ENCODE results near the gene LAGE3.

LAGE3 gene

DNA sequence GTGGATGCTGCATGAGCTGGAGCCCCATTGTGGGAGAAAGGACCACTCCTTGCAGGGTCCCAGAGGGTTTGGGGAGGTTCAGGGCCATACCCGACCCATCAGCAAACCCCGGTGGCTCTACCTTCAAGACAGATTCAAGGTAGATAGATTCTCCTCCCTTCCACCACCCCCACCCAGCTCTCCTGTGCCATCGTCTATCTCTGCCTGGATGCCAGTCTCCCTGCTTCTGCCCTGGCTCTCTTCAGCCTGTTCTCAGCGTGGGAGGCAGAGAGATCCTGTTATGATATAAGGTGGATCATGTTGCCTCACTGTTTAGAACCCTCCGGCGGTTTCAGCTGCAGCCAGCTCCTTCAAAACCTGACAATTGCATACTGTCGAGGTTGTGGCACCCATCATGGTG lies 5.4 kb downstream of the LAGE3 start:
- no peak for DNase-seq

DNA sequence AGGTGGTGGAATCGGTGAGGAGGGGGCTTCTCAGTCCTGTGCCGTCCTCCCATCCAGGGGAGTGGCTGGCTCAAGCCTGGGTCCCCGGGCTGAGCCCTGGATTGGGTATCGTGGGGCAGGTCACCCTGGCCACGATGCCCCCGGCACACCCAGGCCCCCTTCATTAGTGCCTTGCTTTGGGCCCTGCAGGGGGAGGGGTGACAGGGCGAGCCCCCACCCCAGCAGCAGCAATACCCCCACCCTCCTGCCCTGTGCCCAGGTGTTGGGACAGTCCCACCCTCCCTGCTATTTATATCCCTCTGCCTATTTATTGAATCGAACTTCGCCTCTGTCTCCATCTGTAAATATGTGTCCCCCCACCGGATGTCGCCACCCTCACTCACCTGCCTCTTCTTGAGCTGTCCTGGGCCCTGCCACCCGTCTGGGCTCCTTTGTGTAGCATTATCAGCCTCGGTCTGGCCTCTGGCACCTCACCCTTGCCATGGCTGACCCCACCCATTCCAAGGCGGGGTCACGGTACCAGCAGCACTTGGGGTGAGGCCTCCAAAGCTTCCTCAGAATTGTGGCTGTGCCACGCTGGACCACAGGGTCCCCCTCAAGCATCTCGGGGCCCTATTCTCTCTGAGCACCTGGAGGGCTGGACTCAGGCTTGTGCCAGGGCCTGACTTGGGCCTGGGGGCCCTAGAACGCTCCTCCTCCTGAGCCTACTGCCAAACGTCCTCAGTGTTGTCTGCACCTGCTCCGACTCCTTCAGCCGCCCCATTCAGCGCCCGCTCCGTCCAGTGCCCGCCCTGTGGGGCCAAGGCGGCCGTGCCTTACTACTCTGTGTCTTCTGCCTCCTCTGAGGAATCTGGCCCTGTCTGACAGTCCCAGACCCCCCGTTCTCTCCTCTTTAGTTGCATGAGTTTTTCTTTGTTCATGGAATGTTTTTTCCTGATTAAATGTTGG lies 6.1 kb downstream of the LAGE3 start:
- no peak for DNase-seq

- no peak for DNase-seq
Observed at GRCh38 chrX:154471839-154472684, 7.0 kb downstream of the LAGE3 start.

GRCh38 chrX:154470914-154471568 lies 8.0 kb downstream of the LAGE3 start:
- no peak for DNase-seq

GRCh38 chrX:154470434-154470833 lies 8.6 kb downstream of the LAGE3 start:
- DNase-seq, result no peak

DNA sequence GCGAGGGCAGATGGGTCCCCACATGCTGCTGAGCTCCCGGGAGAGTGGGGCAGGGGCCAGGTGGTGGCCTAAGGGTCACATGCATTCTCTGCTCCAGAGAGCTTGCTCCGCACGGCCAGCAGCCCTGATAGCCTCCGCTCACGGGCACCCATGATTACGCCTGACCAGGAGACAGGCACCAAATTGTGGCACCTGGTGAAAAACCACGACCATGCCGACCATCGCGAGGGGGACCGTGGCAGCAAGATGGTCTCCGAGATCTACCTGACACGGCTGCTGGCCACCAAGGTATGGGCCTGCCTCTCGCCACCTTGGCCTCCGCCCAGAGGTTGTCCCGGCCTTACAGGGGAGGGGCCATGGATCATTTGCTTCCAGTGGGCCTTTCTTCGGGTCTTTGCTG lies 9.2 kb downstream of the LAGE3 start:
- DNase-seq, result no peak

GRCh38 chrX:154469114-154469513 lies 10.0 kb downstream of the LAGE3 start:
- DNase-seq, result no peak

- no peak for DNase-seq
Observed at GRCh38 chrX:154468217-154468616, 10.9 kb downstream of the LAGE3 start.

DNA sequence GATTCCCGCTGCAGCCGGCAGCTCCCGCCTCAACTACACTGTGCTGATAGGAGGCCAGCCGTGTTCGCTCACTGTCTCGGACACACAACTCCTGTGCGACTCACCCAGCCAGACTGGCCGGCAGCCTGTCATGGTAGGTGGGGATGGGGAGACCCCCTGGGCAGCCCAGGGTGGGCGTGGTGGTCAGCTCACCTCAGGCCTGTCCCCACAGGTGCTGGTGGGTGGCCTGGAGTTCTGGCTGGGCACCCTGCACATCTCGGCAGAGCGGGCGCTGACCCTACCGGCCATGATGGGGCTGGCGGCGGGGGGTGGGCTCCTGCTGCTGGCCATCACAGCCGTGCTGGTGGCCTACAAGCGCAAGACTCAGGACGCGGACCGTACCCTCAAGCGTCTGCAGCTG lies 11.5 kb downstream of the LAGE3 start:
- no peak for DNase-seq

DNA sequence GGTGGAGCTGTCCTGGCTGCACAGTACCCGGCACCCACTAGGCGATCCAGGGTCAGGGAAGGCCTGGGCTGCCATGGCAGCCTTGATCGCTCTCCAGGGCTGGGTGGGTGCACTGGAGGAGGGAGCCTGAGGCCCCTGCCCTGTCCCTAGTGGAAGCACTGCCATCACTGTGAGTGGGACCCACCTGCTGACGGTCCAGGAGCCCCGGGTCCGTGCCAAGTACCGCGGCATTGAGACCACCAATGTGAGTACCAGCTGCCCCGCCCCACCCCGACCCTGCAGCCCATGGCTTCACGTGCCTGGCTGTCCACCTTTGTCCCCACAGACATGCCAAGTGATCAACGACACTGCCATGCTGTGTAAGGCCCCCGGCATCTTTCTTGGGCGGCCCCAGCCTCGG lies 12.2 kb downstream of the LAGE3 start:
- DNase-seq, result no peak

DNA sequence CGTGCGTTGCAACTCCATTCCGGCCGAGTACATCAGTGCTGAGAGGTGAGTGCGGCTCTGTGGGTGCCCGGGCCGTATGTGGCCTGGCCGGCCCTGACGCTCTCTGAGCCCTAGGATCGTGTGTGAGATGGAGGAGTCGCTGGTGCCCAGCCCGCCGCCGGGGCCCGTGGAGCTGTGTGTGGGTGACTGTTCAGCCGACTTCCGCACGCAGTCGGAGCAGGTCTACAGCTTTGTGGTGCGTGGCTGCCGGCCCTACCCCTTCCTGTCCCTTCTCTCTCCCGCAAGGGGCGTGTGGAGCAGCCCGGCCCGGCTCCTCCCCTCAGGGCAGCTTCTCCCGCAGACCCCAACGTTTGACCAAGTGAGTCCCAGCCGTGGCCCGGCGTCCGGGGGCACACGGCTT lies 13.0 kb downstream of the LAGE3 start:
- no peak for DNase-seq

GRCh38 chrX:154465601-154466000 lies 13.5 kb downstream of the LAGE3 start:
- DNase-seq, result no peak

DNA sequence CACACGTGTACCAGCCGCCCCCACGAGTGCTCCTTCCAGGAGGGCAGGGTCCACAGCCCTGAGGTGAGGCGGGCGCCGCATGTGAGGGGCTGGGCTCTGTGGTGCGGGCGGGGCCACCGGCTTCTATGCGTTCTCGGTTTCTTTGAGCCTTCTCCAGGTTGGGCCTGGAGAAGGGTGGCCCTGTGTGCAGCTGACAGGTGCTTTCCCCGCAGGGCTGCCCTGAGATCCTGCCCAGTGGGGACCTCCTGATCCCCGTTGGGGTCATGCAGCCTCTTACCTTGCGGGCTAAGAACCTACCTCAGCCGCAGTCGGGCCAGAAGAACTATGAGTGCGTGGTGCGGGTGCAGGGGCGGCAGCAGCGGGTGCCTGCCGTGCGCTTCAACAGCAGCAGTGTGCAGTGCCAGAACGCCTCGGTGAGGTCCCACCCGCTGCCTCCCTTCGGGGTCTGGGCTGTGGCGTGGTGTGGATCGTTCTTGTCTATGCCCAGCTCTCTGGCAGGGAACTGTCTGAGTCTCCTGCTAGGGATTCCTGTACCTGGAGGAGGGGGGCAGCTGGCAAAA lies 14.2 kb downstream of the LAGE3 start:
- no peak for DNase-seq

DNA sequence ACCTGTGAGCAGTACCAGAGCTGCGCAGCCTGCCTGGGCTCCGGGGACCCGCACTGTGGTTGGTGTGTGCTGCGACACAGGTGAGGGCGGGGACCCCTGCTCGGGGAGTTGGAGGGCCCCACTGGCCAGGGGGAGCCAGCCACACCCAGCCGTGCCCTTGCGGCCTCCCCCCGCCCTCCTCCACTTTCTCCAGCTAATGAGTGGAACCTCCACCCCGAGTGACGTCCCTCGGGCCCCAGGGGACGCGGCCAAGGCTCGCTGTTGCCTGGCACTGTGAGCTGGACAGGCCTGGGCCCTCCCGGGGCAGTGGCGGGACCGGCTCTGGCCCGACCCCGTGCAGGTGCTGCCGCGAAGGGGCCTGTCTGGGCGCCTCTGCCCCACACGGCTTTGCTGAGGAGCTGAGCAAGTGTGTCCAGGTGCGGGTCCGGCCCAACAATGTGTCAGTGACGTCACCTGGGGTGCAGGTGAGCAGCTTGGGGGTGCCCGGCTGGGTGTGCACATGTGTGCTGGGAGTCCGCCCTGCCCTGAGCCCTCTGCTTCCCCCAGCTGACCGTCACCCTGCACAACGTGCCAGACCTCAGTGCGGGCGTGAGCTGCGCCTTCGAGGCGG lies 15.4 kb downstream of the LAGE3 start:
- DNase-seq, result no peak

- DNase-seq, result no peak
Observed at GRCh38 chrX:154462396-154462795, 16.7 kb downstream of the LAGE3 start.

DNA sequence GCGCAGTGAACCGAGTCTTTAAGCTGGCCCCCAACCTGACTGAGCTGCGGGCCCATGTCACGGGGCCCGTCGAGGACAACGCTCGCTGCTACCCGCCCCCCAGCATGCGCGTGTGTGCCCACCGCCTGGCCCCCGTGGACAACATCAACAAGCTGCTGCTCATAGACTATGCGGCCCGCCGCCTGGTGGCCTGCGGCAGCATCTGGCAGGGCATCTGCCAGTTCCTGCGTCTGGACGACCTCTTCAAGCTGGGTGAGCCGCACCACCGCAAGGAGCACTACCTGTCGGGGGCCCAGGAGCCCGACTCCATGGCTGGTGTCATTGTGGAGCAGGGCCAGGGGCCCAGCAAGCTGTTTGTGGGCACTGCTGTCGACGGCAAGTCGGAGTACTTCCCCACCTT lies 18.8 kb downstream of the LAGE3 start:
- DNase-seq, result no peak

- no peak for DNase-seq
Observed at GRCh38 chrX:154459832-154460231, 19.2 kb downstream of the LAGE3 start.

DNA sequence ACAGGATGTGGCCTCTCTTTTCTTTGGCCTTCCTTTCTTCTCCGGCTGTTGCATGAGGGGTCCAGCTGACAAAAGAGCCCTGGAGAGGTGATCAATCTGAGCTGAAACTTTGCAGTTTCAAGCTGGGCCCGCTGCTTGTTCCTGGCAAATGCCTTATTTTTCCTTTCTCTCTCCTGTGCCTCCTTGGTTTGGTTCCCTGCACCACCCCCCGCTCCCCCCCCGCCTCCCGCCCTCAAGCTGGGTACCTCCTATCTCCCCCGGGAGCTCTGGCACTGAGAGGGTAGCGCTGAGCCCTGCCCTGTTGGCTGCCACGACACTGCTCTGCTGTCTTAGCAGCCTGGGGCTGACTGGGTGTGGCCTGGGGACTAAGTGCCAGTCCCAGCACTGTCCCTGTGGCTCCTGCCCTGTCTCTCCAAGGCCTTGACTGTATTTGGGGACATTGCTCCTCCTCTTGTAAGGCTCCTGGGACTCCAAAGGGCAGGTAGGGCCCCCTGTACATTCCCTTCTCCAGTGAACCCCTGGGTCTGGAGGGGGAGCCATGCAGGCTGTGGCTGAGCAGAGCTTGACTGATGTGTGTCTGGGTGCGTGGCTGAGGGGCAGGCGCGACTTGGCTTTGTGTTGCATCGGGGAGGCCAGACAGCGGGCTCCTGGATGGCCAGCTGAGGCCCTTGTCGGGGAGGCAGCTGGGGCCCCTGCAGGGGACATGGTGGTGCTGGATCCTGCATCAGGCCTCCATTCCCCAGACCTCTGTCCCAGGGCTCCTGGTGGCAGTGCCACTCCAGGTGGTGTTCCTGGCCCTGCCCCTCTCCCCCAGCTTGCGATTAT lies 19.9 kb downstream of the LAGE3 start:
- no peak for DNase-seq

- DNase-seq, result no peak
Observed at GRCh38 chrX:154458116-154458953, 20.7 kb downstream of the LAGE3 start, which contains the start of gene PLXNA3. Gene PLXNA3, plus strand, starts transcription at chrX:154458281. Its CDS starts 1,903 bp downstream, at chrX:154460184.

DNA sequence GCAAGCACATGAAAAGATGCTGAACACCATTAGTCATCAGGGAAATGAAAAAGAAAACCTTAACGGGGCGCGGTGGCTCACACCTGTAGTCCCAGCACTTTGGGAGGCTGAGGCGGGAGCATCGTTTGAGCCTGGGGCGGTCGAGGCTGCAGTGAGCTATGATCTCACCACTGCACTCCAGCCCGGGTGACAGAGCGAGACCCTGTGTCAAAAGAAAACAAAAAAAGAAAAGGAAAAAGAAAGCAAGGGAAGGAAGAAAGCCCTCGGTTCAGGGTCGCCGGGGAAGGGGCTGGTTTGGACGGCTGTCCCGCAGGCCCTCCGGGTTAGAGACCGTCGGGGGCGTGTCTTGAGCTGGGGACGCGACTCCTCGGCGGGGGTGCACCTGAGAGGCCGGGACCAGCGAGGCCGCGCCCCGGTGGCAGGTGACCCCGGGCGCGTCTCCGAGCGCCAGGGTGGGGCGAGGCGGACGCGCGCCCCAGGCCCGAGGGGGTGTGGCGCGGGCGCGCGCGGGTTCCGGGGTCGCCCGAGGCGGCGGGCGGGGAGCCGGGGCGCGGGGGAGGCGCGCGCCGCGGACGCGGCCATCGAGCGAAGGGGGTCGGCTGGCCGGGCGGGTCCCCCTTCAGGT lies 21.5 kb downstream of the LAGE3 start:
- DNase-seq, result no peak

Measured in SHP77 treated with DMSO at 0.1 percent for 48 hours (cell line).